ENCODE measurements around the gene CACNB4.

DNA sequence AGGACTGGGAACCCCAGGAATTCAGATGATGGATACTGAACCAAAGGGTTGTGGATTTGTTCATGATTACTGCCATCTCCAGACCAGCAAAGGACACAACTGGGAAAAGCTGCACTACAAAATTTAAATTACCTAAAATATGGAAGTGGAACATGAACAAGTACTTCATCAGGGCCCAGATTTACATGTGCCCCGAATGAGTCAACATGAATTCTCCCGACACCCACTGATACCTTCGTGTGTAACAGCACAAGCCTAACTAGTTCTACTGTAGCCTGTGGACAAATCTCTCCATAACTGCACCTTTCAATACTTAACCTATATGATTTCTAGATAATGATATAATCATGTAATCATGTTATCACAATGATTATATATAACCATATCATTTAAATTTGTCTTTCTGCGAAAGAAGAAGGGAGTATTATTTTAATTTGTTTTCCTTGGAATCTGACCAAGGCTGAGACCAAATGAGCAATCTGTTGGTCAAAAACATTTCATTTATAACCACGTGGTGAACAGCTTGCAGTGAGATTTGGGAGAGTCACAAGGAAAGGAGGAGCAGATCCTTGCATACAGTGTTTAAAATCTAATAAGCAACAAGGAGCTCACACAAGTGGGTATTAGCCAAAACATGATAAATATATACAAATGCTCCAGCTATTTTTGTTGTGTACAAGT is 70.5 kb downstream of the CACNB4 start:
- no peak for TF ChIP-seq L3MBTL2 (conservative IDR thresholded peaks at IDR 0.05)
- TF ChIP-seq, protein P1, sequence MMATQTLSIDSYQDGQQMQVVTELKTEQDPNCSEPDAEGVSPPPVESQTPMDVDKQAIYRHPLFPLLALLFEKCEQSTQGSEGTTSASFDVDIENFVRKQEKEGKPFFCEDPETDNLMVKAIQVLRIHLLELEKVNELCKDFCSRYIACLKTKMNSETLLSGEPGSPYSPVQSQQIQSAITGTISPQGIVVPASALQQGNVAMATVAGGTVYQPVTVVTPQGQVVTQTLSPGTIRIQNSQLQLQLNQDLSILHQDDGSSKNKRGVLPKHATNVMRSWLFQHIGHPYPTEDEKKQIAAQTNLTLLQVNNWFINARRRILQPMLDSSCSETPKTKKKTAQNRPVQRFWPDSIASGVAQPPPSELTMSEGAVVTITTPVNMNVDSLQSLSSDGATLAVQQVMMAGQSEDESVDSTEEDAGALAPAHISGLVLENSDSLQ (IDR thresholded peaks at IDR 0.05): no peak
- no peak for TF ChIP-seq BHLHE40 (IDR thresholded peaks at IDR 0.05; ENCODE audit: borderline replicate concordance)
- no peak for TF ChIP-seq LEF1 (IDR thresholded peaks at IDR 0.05; ENCODE audit: borderline replicate concordance)
- TF ChIP-seq SP1 (IDR thresholded peaks at IDR 0.05): no peak
- TF ChIP-seq ARNT (IDR thresholded peaks at IDR 0.05): no peak
- no peak for TF ChIP-seq ZNF384 (IDR thresholded peaks at IDR 0.05)
- TF ChIP-seq SUZ12 (IDR thresholded peaks at IDR 0.05): no peak
- TF ChIP-seq FOXA1 (IDR thresholded peaks at IDR 0.05): no peak
- no peak for TF ChIP-seq FOXM1 (IDR thresholded peaks at IDR 0.05; ENCODE audit: borderline replicate concordance)
- no peak for TF ChIP-seq FOXK2 (IDR thresholded peaks at IDR 0.05)
- TF ChIP-seq TARDBP (IDR thresholded peaks at IDR 0.05): no peak
- no peak for TF ChIP-seq HDGF (IDR thresholded peaks at IDR 0.05; ENCODE audit: borderline replicate concordance)

All from HEK293T (cell line).